Neural crest cell (in vitro differentiated cells): ENCODE results near the gene SERPINI1. TPM values are rescaled to one million over a fixed set of nuclear protein-coding genes. Genes with fewer than 3 reads are reported as not detected.

Source experiments
- DNase-seq: peaks from one replicate; pipeline ENCODE4 v3.0.0; 2021; ENCODE audit warnings: low read depth, mixed read lengths, low spot score
- H3K27ac Mint-ChIP-seq: one replicate; pipeline ENCODE4 v1.8.0; 2021; ENCODE audit warnings: mild to moderate bottlenecking, mixed read lengths; ENCODE audit not compliant: unreplicated experiment
- H3K27me3 Mint-ChIP-seq: 2 replicates; pipeline ENCODE4 v1.8.0; 2021; ENCODE audit warnings: low read depth, mild to moderate bottlenecking, mixed read lengths
- H3K36me3 Mint-ChIP-seq: 2 replicates; pipeline ENCODE4 v1.8.0; 2021; ENCODE audit warnings: low read depth, mild to moderate bottlenecking, mixed read lengths
- H3K4me1 Mint-ChIP-seq: 2 replicates; pipeline ENCODE4 v1.8.0; 2021; ENCODE audit warnings: mixed read lengths
- H3K4me3 Mint-ChIP-seq: one replicate; pipeline ENCODE4 v1.8.0; 2021; ENCODE audit warnings: mild to moderate bottlenecking, mixed read lengths
- H3K9me3 Mint-ChIP-seq: 2 replicates; pipeline ENCODE4 v1.8.0; 2021; ENCODE audit warnings: mixed read lengths
- CTCF ChIP-seq: fragments of 200-600 bp; sonication (generic); conservative IDR thresholded peaks from 2 replicates; pipeline ENCODE4 v1.5.0; 2021; ENCODE audit warnings: antibody characterized with exemption, mild to moderate bottlenecking
- total RNA-seq: library from RNA; stranded (reverse); gene quantifications from 2 replicates; pipeline ENCODE4 v1.2.1, GENCODE V29; 2021

Gene SERPINI1
- total RNA-seq, 1 donor from 2014 or later, result 1.0 TPM

DNA sequence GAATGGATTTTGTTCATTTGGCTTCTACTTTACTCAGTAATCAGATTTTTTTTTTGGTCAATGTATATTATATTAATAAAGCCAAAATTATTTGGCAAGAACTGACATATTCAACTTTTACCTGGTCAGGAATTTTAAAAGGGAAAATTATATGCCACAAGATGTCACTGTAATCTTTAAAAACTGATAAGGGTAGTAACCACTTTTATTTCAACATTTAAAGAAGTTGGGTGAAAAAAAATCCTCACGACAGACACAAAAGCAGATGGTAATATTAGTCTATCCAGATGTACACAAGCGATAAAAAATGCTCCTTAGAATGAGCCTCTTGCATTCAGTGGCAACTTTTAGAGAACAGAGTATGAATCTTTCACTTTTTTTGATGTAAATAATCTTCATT, 101.9 kb downstream of the SERPINI1 start:
- no peaks in the 10 kb centered on the region for H3K36me3 Mint-ChIP-seq
- H3K4me1 Mint-ChIP-seq, result no peaks in the 10 kb centered on the region
- H3K27me3 Mint-ChIP-seq, result no peaks in the 10 kb centered on the region
- H3K27ac Mint-ChIP-seq, result no peak overlapping the region
- no peak for DNase-seq
- no peak overlapping the region for H3K4me3 Mint-ChIP-seq
- H3K9me3 Mint-ChIP-seq, result no peaks in the 10 kb centered on the region
- peak; percentile 39 for TF ChIP-seq CTCF

- Mint-ChIP-seq H3K4me3 (no peak overlapping the region), H3K27me3 (no peaks in the 10 kb centered on the region), H3K27ac (no peak overlapping the region), H3K36me3 (no peaks in the 10 kb centered on the region), H3K9me3 (no peaks in the 10 kb centered on the region), H3K4me1 (no peaks in the 10 kb centered on the region)
- no peak for DNase-seq
- TF ChIP-seq CTCF, result no peak
Observed at GRCh38 chr3:167839460-167840134, 104.1 kb downstream of the SERPINI1 start.

DNA sequence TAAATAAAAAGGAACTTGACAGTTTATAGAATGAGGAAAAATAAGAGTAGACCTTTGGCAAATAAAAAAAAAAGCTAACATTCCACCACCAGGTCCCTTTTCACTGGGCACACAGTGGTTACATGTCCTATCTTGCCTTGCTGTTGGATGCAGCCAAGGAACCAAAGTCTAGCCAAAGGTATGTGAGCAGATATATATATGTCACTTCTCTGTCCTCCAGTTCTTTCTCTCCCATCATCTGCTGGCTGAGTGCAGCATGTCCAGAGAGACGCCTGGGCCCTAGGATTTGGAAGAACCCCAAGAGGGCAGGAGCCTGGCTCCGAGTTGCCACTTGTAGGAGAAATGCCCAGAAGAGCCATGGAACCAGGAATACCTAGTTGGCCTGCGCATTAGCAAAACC, 104.7 kb downstream of the SERPINI1 start:
- no peak for DNase-seq
- TF ChIP-seq CTCF, result no peak
- no peaks in the 10 kb centered on the region for H3K9me3 Mint-ChIP-seq
- no peak overlapping the region for H3K27ac Mint-ChIP-seq
- H3K4me1 Mint-ChIP-seq, result no peaks in the 10 kb centered on the region
- no peaks in the 10 kb centered on the region for H3K36me3 Mint-ChIP-seq
- H3K27me3 Mint-ChIP-seq, result no peaks in the 10 kb centered on the region
- no peak overlapping the region for H3K4me3 Mint-ChIP-seq

GRCh38 chr3:167843481-167843880, 108.0 kb downstream of the SERPINI1 start:
- TF ChIP-seq CTCF, result no peak
- no peaks in the 10 kb centered on the region for H3K9me3 Mint-ChIP-seq
- no peaks in the 10 kb centered on the region for H3K36me3 Mint-ChIP-seq
- no peak overlapping the region for H3K27ac Mint-ChIP-seq
- no peak overlapping the region for H3K4me3 Mint-ChIP-seq
- DNase-seq, result no peak
- no peaks in the 10 kb centered on the region for H3K4me1 Mint-ChIP-seq
- H3K27me3 Mint-ChIP-seq, result no peaks in the 10 kb centered on the region

GRCh38 chr3:167843886-167844285, 108.4 kb downstream of the SERPINI1 start:
- no peaks in the 10 kb centered on the region for H3K36me3 Mint-ChIP-seq
- H3K27me3 Mint-ChIP-seq, result no peaks in the 10 kb centered on the region
- H3K27ac Mint-ChIP-seq, result no peak overlapping the region
- no peak for DNase-seq
- H3K9me3 Mint-ChIP-seq, result no peaks in the 10 kb centered on the region
- H3K4me1 Mint-ChIP-seq, result no peaks in the 10 kb centered on the region
- no peak overlapping the region for H3K4me3 Mint-ChIP-seq
- no peak for TF ChIP-seq CTCF
